Neuronal stem cell (in vitro differentiated cells): ENCODE data around the gene NFIB.

Experiments
- DNase-seq: peaks from one replicate; pipeline ENCODE4 v3.0.0-alpha.2; 2013; ENCODE audit warnings: low spot score
- H2AFZ ChIP-seq: one replicate; pipeline ENCODE4 v1.6.1; 2013; ENCODE audit warnings: mild to moderate bottlenecking, low read length, inconsistent platforms
- H2AK5ac ChIP-seq: 2 replicates; pipeline ENCODE4 v1.6.1; 2013; ENCODE audit warnings: low read depth, mild to moderate bottlenecking, inconsistent platforms, low read length, moderate library complexity, mixed read lengths
- H2BK120ac ChIP-seq: 2 replicates; pipeline ENCODE4 v1.6.1; 2013; ENCODE audit warnings: low read depth, mild to moderate bottlenecking, inconsistent platforms, low read length, moderate library complexity, mixed read lengths
- H2BK12ac ChIP-seq: one replicate; pipeline ENCODE4 v1.6.1; 2013; ENCODE audit warnings: low read length, inconsistent platforms
- H2BK15ac ChIP-seq: 2 replicates; pipeline ENCODE4 v1.6.1; 2013; ENCODE audit warnings: mild to moderate bottlenecking, low read length, inconsistent platforms, mixed read lengths
- H2BK5ac ChIP-seq: one replicate; pipeline ENCODE4 v1.6.1; 2013; ENCODE audit warnings: inconsistent platforms, mild to moderate bottlenecking, low read length, moderate library complexity
- H3K14ac ChIP-seq: one replicate; pipeline ENCODE4 v1.6.1; 2013; ENCODE audit warnings: low read length, inconsistent platforms
- H3K18ac ChIP-seq: 2 replicates; pipeline ENCODE4 v1.6.1; 2013; ENCODE audit warnings: low read length, inconsistent platforms
- H3K23ac ChIP-seq: 2 replicates; pipeline ENCODE4 v1.6.1; 2013; ENCODE audit warnings: low read depth, mild to moderate bottlenecking, mixed read lengths, low read length, inconsistent platforms; ENCODE audit not compliant: poor library complexity
- H3K27ac ChIP-seq: replicated peaks from 3 replicates; pipeline ENCODE4 v1.5.1; 2013; ENCODE audit warnings: low read length, inconsistent platforms
- H3K27me3 ChIP-seq, 3 experiments: 2 replicates each; pipeline ENCODE4 v1.6.1; 2013; ENCODE audit warnings: low read length in 3 of 3, mild to moderate bottlenecking in 2 of 3, inconsistent platforms in 1 of 3, low read depth in 1 of 3, mixed read lengths in 1 of 3, moderate library complexity in 1 of 3; ENCODE audit not compliant: control insufficient read depth in 3 of 3, insufficient read depth in 3 of 3
- H3K36me3 ChIP-seq, 2 donors: replicated peaks in 1 of 2; 2 replicates each; pipeline ENCODE4 v1.6.1; 2013; ENCODE audit warnings: low read length in 2 of 2; ENCODE audit not compliant: control insufficient read depth in 2 of 2, insufficient read depth in 2 of 2
- H3K4ac ChIP-seq: 2 replicates; pipeline ENCODE4 v1.6.1; 2013; ENCODE audit warnings: inconsistent platforms, mild to moderate bottlenecking, low read length, moderate library complexity
- H3K4me1 ChIP-seq, 2 donors: 1 replicate in 1 of 2; 2 replicates in 1 of 2; pipeline ENCODE4 v1.6.1; 2013; ENCODE audit warnings: low read length in 2 of 2, low read depth in 1 of 2; ENCODE audit not compliant: control insufficient read depth in 2 of 2, insufficient read depth in 1 of 2
- H3K4me2 ChIP-seq: one replicate; pipeline ENCODE4 v1.6.1; 2013; ENCODE audit warnings: mild to moderate bottlenecking, low read length, inconsistent platforms; ENCODE audit not compliant: insufficient read depth, poor library complexity, severe bottlenecking
- H3K4me3 ChIP-seq, 2 donors: 2 replicates each; pipeline ENCODE4 v1.5.1; 2013; ENCODE audit warnings: low read length in 2 of 2, mild to moderate bottlenecking in 2 of 2, inconsistent platforms in 1 of 2, moderate library complexity in 1 of 2
- H3K79me1 ChIP-seq: one replicate; pipeline ENCODE4 v1.6.1; 2013; ENCODE audit warnings: low read depth, mild to moderate bottlenecking, inconsistent platforms, low read length, moderate library complexity
- H3K9ac ChIP-seq: one replicate; pipeline ENCODE4 v1.6.1; 2013; ENCODE audit warnings: mild to moderate bottlenecking, low read depth, low read length, inconsistent platforms; ENCODE audit not compliant: poor library complexity
- H3K9me3 ChIP-seq, 2 donors: replicated peaks in 1 of 2; 2 replicates each; pipeline versions ENCODE3 to v1.6.1; 2013; ENCODE audit warnings: low read length in 2 of 2, mild to moderate bottlenecking in 2 of 2, inconsistent platforms in 1 of 2, low read depth in 1 of 2, mixed read lengths in 1 of 2, moderate library complexity in 1 of 2; ENCODE audit not compliant: control insufficient read depth in 2 of 2, insufficient read depth in 1 of 2
- H4K8ac ChIP-seq: one replicate; pipeline ENCODE4 v1.6.1; 2013; ENCODE audit warnings: low read depth, mild to moderate bottlenecking, inconsistent platforms, low read length, moderate library complexity
- H4K91ac ChIP-seq: one replicate; pipeline ENCODE4 v1.6.1; 2013; ENCODE audit warnings: low read length, low read depth, mild to moderate bottlenecking, inconsistent platforms; ENCODE audit not compliant: poor library complexity
- WGBS, 2 donors: extraction: QIAGEN DNeasy Blood & Tissue Kit; methylation state at CpG; one replicate each; pipeline ENCODE4 v1.1.7; 2013; ENCODE audit warnings: missing lambda C conversion rate in 2 of 2, mixed read lengths in 1 of 2; ENCODE audit not compliant: insufficient read length in 2 of 2, insufficient replicate concordance in 1 of 2; ENCODE audit errors: extremely low coverage in 2 of 2; 5-methylcytosine and 5-hydroxymethylcytosine counted together

NFIB gene

GRCh38 chr9:14192556-14192955 lies 121.4 kb downstream of the NFIB start:
- Histone ChIP-seq H3K4me1 (peaks cover 0 to 3% of the 10 kb centered on the region in 2 donors), H3K4me3 (no peak overlapping the region), H3K79me1 (no peaks in the 10 kb centered on the region), H2BK12ac (no peak overlapping the region), H3K9ac (no peak overlapping the region), H4K8ac (no peak overlapping the region), H3K9me3 (no peaks in the 10 kb centered on the region), H2BK120ac (no peak overlapping the region), H3K23ac (no peak overlapping the region), H3K36me3 (no peaks in the 10 kb centered on the region), H2BK5ac (no peak overlapping the region), H2AK5ac (no peak overlapping the region), H3K4me2 (no peak overlapping the region), H3K27ac (no peak overlapping the region), H2BK15ac (no peak overlapping the region), H3K27me3 (no peaks in the 10 kb centered on the region), H4K91ac (no peak overlapping the region), H3K14ac (no peak overlapping the region), H3K18ac (no peak overlapping the region), H3K4ac (no peak overlapping the region), H2AFZ (no peak overlapping the region)
- DNase-seq = no peak
- WGBS, 2 donors = no CpG with 5 or more reads among the region's 1 CpG

GRCh38 chr9:14191512-14191911 lies 122.4 kb downstream of the NFIB start:
- no peak overlapping the region for H2BK12ac ChIP-seq
- no peak overlapping the region for H3K4me3 ChIP-seq
- H4K8ac ChIP-seq = no peak overlapping the region
- no peak overlapping the region for H2BK5ac ChIP-seq
- H2BK15ac ChIP-seq = no peak overlapping the region
- H3K14ac ChIP-seq = no peak overlapping the region
- H2BK120ac ChIP-seq = no peak overlapping the region
- H3K4me1 ChIP-seq = peaks cover 0 to 3% of the 10 kb centered on the region in 2 donors
- no peaks in the 10 kb centered on the region for H3K27me3 ChIP-seq
- H3K4ac ChIP-seq = no peak overlapping the region
- H3K27ac ChIP-seq = no peak overlapping the region
- H3K18ac ChIP-seq = no peak overlapping the region
- no peak for DNase-seq
- H4K91ac ChIP-seq = no peak overlapping the region
- no peaks in the 10 kb centered on the region for H3K79me1 ChIP-seq
- H3K9me3 ChIP-seq = no peaks in the 10 kb centered on the region
- H3K36me3 ChIP-seq = no peaks in the 10 kb centered on the region
- WGBS, 2 donors = no CpG with 5 or more reads among the region's 1 CpG
- no peak overlapping the region for H3K4me2 ChIP-seq
- no peak overlapping the region for H3K9ac ChIP-seq
- no peak overlapping the region for H2AFZ ChIP-seq
- H3K23ac ChIP-seq = no peak overlapping the region
- H2AK5ac ChIP-seq = no peak overlapping the region

DNA sequence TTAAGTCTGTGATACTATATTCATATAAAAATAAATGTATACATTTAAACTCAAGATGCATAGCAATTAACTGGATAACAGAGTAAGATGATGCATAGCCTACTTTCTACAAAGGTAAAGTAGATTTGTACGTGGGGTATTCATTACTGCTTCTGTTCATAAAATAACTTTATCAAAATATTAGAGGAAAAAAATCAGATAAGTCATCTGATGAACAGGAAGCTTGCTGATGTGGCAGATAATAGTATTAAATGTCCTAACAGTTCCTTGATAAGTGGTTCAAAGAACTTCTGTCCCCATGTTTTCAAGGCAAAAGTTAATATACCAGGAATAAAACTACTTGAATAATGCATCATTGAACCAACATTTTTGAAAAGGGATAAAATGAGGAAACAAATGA lies 123.7 kb downstream of the NFIB start:
- Histone ChIP-seq H3K36me3 (no peaks in the 10 kb centered on the region), H4K8ac (no peak overlapping the region), H3K27ac (no peak overlapping the region), H3K79me1 (no peaks in the 10 kb centered on the region), H3K4me3 (no peak overlapping the region), H4K91ac (no peak overlapping the region), H3K9ac (no peak overlapping the region), H3K18ac (no peak overlapping the region), H2BK5ac (no peak overlapping the region), H3K4me1 (peaks cover 0 to 1% of the 10 kb centered on the region in 2 donors), H3K27me3 (no peaks in the 10 kb centered on the region), H2BK120ac (no peak overlapping the region), H2AK5ac (no peak overlapping the region), H3K4me2 (no peak overlapping the region), H2BK15ac (no peak overlapping the region), H3K23ac (no peak overlapping the region), H3K4ac (no peak overlapping the region), H2AFZ (no peak overlapping the region), H2BK12ac (no peak overlapping the region), H3K14ac (no peak overlapping the region), H3K9me3 (no peaks in the 10 kb centered on the region)
- WGBS, 2 donors = no CpG with 5 or more reads among the region's 1 CpG
- no peak for DNase-seq

DNA sequence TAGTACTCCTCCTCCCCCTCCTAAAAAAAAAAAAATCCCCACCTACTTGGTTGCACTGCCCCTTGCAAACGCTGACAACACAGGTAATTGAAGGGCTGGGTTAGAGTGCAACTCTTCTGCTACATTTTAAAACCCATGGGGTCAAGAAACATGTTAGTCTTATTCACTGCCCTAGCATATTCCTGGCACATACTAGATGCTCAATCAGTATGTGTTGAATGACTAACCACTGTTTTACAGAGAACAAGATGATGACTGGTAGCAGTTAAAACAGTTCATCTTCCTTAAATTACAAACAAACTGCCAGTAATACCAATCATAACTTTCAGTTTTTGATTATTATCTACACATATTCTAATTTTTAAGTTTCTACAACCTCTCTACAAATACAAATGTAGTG lies 124.4 kb downstream of the NFIB start:
- H3K23ac ChIP-seq = no peak overlapping the region
- no CpG with 5 or more reads among the region's 1 CpG for WGBS, 2 donors

More for the DNA sequence above, 124.4 kb downstream of the NFIB start:
- no peak overlapping the region for H2AK5ac ChIP-seq
- no peak overlapping the region for H3K14ac ChIP-seq
- no peaks in the 10 kb centered on the region for H3K36me3 ChIP-seq
- no peak overlapping the region for H3K4me2 ChIP-seq
- no peak overlapping the region for H4K91ac ChIP-seq
- H2AFZ ChIP-seq = no peak overlapping the region
- no peaks in the 10 kb centered on the region for H3K4me1 ChIP-seq
- H2BK15ac ChIP-seq = no peak overlapping the region
- H3K79me1 ChIP-seq = no peaks in the 10 kb centered on the region
- H3K27me3 ChIP-seq = no peaks in the 10 kb centered on the region
- H3K9me3 ChIP-seq = no peaks in the 10 kb centered on the region
- H2BK120ac ChIP-seq = no peak overlapping the region
- no peak overlapping the region for H2BK5ac ChIP-seq
- H3K4me3 ChIP-seq = no peak overlapping the region
- H3K9ac ChIP-seq = no peak overlapping the region
- H4K8ac ChIP-seq = no peak overlapping the region
- H3K18ac ChIP-seq = no peak overlapping the region
- DNase-seq = no peak
- H3K27ac ChIP-seq = no peak overlapping the region
- H2BK12ac ChIP-seq = no peak overlapping the region
- no peak overlapping the region for H3K4ac ChIP-seq
